Pancreas (tissue), 10 donors: Measurements from ENCODE around the gene PSMG3. TPM values are rescaled to one million over a fixed set of nuclear protein-coding genes. Genes with fewer than 3 reads are reported as not detected.

ENCODE experiments used
- ATAC-seq, 4 donors: fragments of 200-7000 bp; cut with Tn5 transposase; one replicate each; pipeline versions ENCODE4 v1.8.0 to v1.9.1; 2020; ENCODE audit warnings: mild to moderate bottlenecking in 4 of 4, moderate library complexity in 4 of 4
- DNase-seq, 6 donors: peaks; one replicate each; pipeline ENCODE4 v3.0.0-alpha.2; 2020
- FAIRE-seq: peaks from 2 replicates; lab custom pipeline; 2012; peaks lifted over from hg19 to GRCh38; lab: Jason Lieb, UNC
- H3K27ac ChIP-seq, 4 donors: fragments of 200-600 bp; sonication (generic); 1 replicate in 3 of 4; 2 replicates in 1 of 4; pipeline versions ENCODE4 v1.5.0 to v1.8.0; 2020
- H3K27me3 ChIP-seq, 4 donors: fragments of 200-600 bp; one replicate each; pipeline ENCODE4 v1.8.0; 2021
- H3K36me3 ChIP-seq, 3 donors: fragments of 200-600 bp; sonication (generic) in 1 of 3; one replicate each; pipeline versions ENCODE4 v1.5.0 to v1.8.0; 2020 to 2021
- H3K4me1 ChIP-seq, 3 donors: fragments of 200-600 bp; one replicate each; pipeline ENCODE4 v1.8.0; 2021
- H3K4me3 ChIP-seq, 4 donors: fragments of 200-600 bp; sonication (generic) in 2 of 4; one replicate each; pipeline versions ENCODE4 v1.5.0 to v1.8.0; 2020 to 2021
- H3K9me3 ChIP-seq, 4 donors: fragments of 200-600 bp; one replicate each; pipeline ENCODE4 v1.8.0; 2021
- WGBS, 2 donors: extraction: QIAGEN DNeasy Blood & Tissue Kit; methylation state at CpG; one replicate each; pipeline ENCODE4 v1.1.7; 2013; 5-methylcytosine and 5-hydroxymethylcytosine counted together
- intact Hi-C, 3 donors: fragments of 100-400 bp; cut with DNase I; formaldehyde crosslinking; loops; one replicate each; pipeline versions ENCODE4 v1.11.1 to v1.14.2; 2022
- polyA plus RNA-seq, 2 donors: library from polyadenylated mRNA; stranded (reverse); fragments of 200-250 nt; gene quantifications; one replicate each; pipeline ENCODE4 v1.2.3, GENCODE V29; 2013
- total RNA-seq, 6 donors: library from RNA; stranded (reverse); fragmentation: NEBNext Ultra II Directional in 4 of 6; extraction: Animal tissue kit (Norgen Biotek cat#: 25700) in 4 of 6; gene quantifications; one replicate each; pipeline versions ENCODE4 v1.2.1 to v1.2.4, GENCODE V29; 2021 to 2023
- TF ChIP-seq, protein P1 (sequence below), 4 donors: fragments of 200-600 bp; sonication (generic) in 3 of 4; IDR thresholded peaks; one replicate each; pipeline versions ENCODE4 v1.5.0 to v1.8.0; 2021; ENCODE audit warnings: antibody characterized with exemption in 4 of 4
- donor health status: healthy with polysubstance abuse.
- donor health status: DM: no; HTN: no; CAD: no; lungs with moderate emphysema.
- donor health status: DM: no; HTN: no; CAD: no.
- donor health status: control.
- donor health status: control.
- donor health status: Bipolar disorder and iron deficiency.
- donor health status: DM: yes; HTN: yes; CAD: no.
- donor health status: DM: no; HTN: no; CAD: no.
- donor health status: DM: no; HTN: no; CAD: no.
- donor health status: DM: yes; HTN: yes; CAD: no.

Gene PSMG3
- total and polyA plus RNA-seq, 8 donors, result 6.7 to 46.1 (median 11.1) TPM

DNA sequence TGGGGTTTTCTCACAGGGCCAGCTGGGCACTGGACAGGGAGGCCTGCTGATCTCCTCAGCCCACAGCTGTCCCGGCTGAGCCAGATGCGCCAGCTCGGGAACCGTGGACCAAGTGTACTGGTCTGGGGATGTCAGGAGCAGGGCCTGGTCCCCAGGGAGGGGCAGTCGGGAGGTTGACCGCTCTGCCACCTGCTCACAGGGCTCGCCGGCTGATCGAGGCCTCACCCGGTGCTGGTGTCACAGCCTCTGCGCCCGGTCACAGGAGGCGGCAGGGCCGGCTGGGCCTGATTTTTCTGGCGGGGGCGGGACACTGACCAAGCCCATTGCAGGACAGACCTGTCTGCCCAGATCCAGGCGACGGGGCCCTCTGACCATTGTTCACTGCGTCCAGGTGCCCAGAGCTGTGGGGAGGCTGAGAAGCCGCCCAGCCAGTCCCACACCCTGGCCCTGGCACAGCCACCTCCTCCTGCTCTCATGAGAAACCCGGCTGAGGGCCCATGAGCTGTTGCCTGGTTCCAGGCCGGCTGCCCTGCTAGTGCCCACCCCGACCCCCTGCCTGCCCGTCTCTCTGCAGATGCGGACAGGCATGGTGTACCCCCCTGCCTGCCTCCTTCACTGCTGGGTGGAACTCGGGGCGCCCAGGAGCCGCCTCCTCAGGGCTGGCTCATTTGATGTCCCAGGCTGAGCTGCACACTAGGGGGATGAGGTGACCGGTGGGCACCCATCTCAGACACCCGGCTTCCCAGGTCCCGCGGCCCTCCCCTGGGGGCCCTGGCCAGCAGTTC lies 10.8 kb downstream of the PSMG3 start:
- WGBS, 2 donors, result 72 to 80% methylated on average over 30 to 32 of the region's 32 CpGs
- no peak overlapping the region for H3K4me3 ChIP-seq
- peak overlapping the region in 1 of 4 donors; percentile 41 for H3K27ac ChIP-seq
- H3K36me3 ChIP-seq, result no peaks in the 10 kb centered on the region
- H3K27me3 ChIP-seq, result no peaks in the 10 kb centered on the region
- TF ChIP-seq, protein P1, sequence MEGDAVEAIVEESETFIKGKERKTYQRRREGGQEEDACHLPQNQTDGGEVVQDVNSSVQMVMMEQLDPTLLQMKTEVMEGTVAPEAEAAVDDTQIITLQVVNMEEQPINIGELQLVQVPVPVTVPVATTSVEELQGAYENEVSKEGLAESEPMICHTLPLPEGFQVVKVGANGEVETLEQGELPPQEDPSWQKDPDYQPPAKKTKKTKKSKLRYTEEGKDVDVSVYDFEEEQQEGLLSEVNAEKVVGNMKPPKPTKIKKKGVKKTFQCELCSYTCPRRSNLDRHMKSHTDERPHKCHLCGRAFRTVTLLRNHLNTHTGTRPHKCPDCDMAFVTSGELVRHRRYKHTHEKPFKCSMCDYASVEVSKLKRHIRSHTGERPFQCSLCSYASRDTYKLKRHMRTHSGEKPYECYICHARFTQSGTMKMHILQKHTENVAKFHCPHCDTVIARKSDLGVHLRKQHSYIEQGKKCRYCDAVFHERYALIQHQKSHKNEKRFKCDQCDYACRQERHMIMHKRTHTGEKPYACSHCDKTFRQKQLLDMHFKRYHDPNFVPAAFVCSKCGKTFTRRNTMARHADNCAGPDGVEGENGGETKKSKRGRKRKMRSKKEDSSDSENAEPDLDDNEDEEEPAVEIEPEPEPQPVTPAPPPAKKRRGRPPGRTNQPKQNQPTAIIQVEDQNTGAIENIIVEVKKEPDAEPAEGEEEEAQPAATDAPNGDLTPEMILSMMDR (IDR thresholded peaks at IDR 0.05), result no peak
- intact Hi-C loops, result loop anchor here in 1 of 3 donors (5.0 kb wide), 1 partner anchor 47 kb away; no protein-coding TSS in a partner anchor
- no peak for ATAC-seq
- peaks cover 0 to 11% (median 4%) of the 10 kb centered on the region in 3 donors for H3K4me1 ChIP-seq
- peak; percentile 7 to 84 (median 46) for DNase-seq
- no peak for FAIRE-seq
- no peaks in the 10 kb centered on the region for H3K9me3 ChIP-seq

DNA sequence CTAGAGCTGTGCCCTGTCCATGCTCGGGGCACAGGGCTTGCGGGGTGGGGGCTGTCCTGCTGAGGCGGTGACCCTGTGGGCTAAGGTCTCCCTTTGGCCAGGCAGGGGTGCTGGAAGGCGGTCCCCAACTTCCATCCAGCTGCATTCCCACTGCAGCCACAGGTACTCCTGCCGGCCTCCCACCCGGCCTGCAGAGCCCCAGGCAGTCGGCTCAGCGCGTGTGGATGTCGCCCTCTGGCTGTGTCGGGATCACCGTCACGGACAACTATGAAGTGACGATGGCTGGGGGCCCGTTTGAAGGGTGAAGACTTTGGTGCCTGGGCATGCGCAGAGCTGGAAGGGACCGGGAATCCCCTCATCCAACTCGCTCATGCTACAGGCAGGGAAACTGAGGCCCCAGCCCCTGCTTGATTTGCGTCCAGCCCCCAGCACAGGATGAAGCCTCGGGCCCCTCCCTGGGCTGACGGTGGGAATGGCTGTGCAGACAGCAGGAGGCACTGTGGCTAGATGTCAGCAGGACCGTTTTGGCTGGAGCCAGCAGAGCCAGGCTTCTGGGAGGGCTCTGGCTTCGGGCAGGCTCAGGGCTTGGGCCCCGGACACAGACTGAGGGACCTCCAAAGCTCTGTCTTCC lies 11.5 kb downstream of the PSMG3 start:
- no peak for FAIRE-seq
- Histone ChIP-seq H3K4me3 (no peak overlapping the region), H3K27ac (peak overlapping the region in 1 of 4 donors; percentile 41), H3K27me3 (no peaks in the 10 kb centered on the region), H3K9me3 (no peaks in the 10 kb centered on the region), H3K4me1 (peaks cover 0 to 11% (median 4%) of the 10 kb centered on the region in 3 donors), H3K36me3 (no peaks in the 10 kb centered on the region)
- intact Hi-C loops, result loop anchor here in 1 of 3 donors (5.0 kb wide), 1 partner anchor 46 kb away; no protein-coding TSS in a partner anchor
- DNase-seq, result peak in 4 of 6 donors; percentile 9 to 78 (median 56)
- 74 to 79% methylated on average over 24 of the region's 24 CpGs for WGBS, 2 donors
- ATAC-seq, result no peak
- TF ChIP-seq, protein P1 (IDR thresholded peaks at IDR 0.05), result no peak

DNA sequence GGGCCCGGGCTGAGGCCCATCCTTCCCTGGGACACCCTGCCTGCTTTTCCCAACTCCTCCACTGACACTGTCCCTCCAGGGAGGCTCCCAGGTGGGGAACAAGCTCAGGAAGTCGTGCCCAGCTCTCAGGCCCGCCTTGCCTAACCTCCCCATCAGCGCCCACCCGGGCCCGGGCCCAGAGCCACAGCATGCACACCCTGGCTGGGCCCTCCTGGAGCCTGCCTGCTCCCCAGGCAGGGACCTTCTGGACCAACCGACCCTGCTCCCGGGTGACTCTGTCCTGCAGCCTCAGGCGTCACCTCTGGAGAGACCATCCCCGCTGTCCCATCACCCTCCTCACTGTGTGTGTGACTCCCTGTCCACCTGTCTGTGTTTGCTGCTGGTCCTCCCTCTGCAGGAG lies 12.1 kb downstream of the PSMG3 start:
- intact Hi-C loops, result loop anchor here in 1 of 3 donors (5.0 kb wide), 1 partner anchor 45 kb away; no protein-coding TSS in a partner anchor
- WGBS, 2 donors, result 87 to 94% methylated on average over 10 of the region's 10 CpGs
- Histone ChIP-seq H3K27me3 (no peaks in the 10 kb centered on the region), H3K9me3 (no peaks in the 10 kb centered on the region), H3K27ac (no peak overlapping the region), H3K36me3 (no peaks in the 10 kb centered on the region), H3K4me1 (peaks cover 0 to 11% (median 4%) of the 10 kb centered on the region in 3 donors), H3K4me3 (no peak overlapping the region)
- TF ChIP-seq, protein P1 (IDR thresholded peaks at IDR 0.05), result no peak
- FAIRE-seq, result no peak
- ATAC-seq, result no peak
- peak in 4 of 6 donors; percentile 8 to 76 (median 54) for DNase-seq

DNA sequence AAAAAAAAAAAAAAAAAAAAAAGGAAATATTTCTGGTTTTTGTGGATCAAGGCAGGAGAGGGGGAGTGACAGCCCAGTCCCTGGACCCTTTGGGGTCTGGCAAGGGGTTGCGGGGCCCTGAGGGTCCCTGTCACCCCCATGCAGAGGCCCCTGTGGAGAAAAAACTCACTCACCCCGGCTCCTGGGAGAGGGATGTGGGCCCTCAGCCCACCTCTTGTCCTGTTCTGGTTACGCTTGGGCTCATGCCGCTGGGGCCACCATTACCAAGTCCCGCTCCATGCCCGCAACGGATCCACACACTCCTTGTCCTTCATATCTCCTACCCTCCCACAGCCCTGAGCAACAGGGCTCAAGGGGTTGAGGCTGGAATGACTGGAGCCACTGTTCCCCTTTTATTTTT lies 12.8 kb downstream of the PSMG3 start:
- 91 to 95% methylated on average over 7 of the region's 7 CpGs for WGBS, 2 donors
- peaks cover 0 to 11% (median 4%) of the 10 kb centered on the region in 3 donors for H3K4me1 ChIP-seq
- H3K36me3 ChIP-seq, result no peaks in the 10 kb centered on the region
- H3K4me3 ChIP-seq, result no peak overlapping the region
- no peaks in the 10 kb centered on the region for H3K27me3 ChIP-seq
- no peak for FAIRE-seq
- intact Hi-C loops, result loop anchor here in 1 of 3 donors (5.0 kb wide), 1 partner anchor 45 kb away; no protein-coding TSS in a partner anchor
- no peaks in the 10 kb centered on the region for H3K9me3 ChIP-seq
- peak overlapping the region in 2 of 4 donors; percentile 93 to 97 for H3K27ac ChIP-seq
- DNase-seq, result peak in 4 of 6 donors; percentile 11 to 48 (median 26)
- TF ChIP-seq, protein P1 (IDR thresholded peaks at IDR 0.05), result no peak
- ATAC-seq, result no peak
